SU-DHL-6 (cell line): Measurements from ENCODE around the gene DICER1.

Experiments
- CTCF ChIP-seq: fragments of 200-600 bp; sonication (generic); IDR thresholded peaks from one replicate; pipeline ENCODE4 v1.5.1; 2017; ENCODE audit warnings: antibody characterized with exemption, mild to moderate bottlenecking, low read length, moderate library complexity; ENCODE audit not compliant: insufficient read depth, poor library complexity, severe bottlenecking
- EZH2phosphoT487 ChIP-seq: fragments of 200-600 bp; sonication (generic), shearing (Covaris generic); conservative IDR thresholded peaks from 2 replicates; pipeline ENCODE4 v1.6.1; 2018; ENCODE audit warnings: mild to moderate bottlenecking, antibody characterized with exemption, low read length, moderate library complexity, mixed read lengths

GRCh38 chr14:95117937-95118721, 39.2 kb downstream of the DICER1 start:
- TF ChIP-seq CTCF (no peak), EZH2phosphoT487 (no peak)
